HG03064 (cell line): ENCODE results near the gene ANK2.
A peak's percentile ranks its signal among the peaks of the same experiment; 100 is the strongest.

Experiments
- ATAC-seq: cut with Tn5 transposase; IDR thresholded peaks from one replicate; pipeline ENCODE4 v1.9.1; 2021; ENCODE audit warnings: low read depth; ENCODE audit not compliant: unreplicated experiment

ANK2 gene

GRCh38 chr4:113316879-113317278 is 267.4 kb downstream of the ANK2 start:
- peak; percentile 98 for ATAC-seq

- ATAC-seq: peak; percentile 4
Measured at GRCh38 chr4:113317523-113317922, 268.1 kb downstream of the ANK2 start.

DNA sequence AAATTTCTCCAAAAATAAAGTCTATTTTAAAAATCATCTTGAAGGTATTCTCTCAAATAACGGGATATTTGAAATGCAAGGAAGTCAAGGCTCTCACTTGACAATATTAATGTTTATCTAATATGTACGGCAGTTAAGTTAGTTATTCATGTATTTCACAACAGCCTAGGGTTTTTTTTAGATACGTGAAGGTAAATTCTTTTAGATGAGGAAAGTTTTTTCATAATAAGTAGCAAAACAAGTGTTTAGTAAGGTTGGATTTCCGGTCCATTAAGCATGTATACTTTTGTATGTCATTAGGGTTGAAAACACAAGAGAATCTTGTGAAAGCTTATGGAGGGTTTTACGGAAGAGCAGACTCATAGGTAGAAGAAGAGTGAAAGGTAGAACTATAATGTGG is 273.3 kb downstream of the ANK2 start:
- ATAC-seq: no peak

DNA sequence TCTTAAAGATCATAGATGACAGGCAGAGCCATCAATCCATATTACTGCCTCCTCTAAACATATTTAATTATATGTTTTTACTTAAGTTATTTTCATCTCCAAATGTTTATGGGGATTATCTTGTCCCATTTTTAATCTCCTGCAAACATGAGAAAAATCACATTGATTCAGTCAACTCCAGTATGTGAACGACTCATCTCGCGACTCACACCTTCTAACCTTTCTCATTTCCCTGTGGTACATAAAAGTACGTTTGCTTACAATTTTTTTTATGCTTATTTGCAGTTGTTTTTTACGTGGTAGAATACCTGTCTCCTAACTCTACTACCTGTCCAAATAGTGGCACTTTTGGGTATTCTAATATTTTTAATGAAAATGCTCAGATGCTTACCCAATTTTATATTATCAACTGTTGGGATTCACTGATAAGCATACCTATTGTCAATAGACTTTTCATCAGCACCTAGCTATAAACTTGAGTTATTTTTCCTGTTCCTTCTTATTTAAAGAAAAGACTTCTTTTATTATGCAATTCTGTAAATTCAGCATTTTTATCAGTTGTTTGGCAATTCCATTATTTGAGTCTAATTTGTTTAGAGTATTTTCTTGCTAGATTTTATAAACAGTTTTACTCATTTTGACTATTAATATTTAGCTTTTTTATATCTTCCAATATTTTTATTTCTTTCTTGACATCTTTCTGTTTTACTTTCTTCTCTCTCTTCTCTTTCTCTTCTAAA is 276.6 kb downstream of the ANK2 start:
- ATAC-seq: no peak

DNA sequence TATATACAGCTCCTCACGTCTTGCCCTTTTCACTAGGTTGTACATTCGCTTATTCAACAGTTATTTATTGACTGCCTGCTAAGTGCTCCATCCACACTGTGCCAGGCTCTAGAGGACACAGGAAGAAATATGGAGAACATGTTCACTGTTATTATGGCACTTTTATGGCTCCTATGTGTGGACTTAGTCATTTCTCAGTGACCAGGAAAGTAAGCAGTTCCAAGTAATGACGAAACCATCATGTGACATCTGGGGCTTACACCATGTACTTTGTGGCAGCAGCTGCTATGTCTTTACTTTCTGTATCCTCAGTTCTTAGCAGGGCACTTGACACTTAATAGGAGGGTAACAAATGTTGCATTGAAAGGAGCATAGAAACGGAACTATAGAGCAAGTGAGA is 278.0 kb downstream of the ANK2 start:
- ATAC-seq: no peak

GRCh38 chr4:113328514-113328913 is 279.1 kb downstream of the ANK2 start:
- ATAC-seq: no peak

DNA sequence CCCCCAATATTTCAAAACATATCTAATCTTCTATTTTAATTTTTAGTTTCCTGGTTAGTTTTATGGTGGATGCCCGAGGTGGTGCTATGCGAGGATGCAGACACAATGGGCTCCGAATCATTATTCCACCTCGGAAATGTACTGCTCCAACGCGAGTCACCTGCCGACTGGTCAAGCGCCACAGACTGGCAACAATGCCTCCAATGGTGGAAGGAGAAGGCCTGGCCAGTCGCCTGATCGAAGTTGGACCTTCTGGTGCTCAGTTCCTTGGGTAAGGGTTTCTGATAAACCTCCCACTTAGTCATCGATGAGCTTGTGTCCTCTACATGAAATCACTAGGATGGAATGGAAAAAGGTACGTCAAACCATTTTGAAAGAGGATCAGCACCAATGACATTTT is 280.7 kb downstream of the ANK2 start:
- no peak for ATAC-seq

GRCh38 chr4:113331811-113332210 is 282.4 kb downstream of the ANK2 start:
- ATAC-seq: no peak

GRCh38 chr4:113332701-113333100 is 283.2 kb downstream of the ANK2 start:
- ATAC-seq: no peak

GRCh38 chr4:113335746-113336145 is 286.3 kb downstream of the ANK2 start:
- ATAC-seq: no peak

DNA sequence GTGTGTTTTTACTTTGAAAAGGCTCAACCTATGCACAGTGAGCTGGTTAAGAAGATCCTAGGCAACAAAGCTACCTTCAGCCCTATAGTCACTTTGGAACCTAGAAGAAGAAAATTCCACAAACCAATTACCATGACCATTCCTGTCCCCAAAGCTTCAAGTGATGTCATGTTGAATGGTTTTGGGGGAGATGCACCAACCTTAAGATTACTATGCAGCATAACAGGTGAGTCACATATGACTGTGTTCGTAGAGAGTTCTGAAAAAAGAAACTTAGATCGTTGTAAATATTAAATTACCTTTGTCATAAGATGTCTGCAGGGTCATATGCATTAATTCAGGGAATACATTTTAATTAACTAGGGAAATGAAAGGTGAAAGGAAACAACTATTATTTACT is 287.1 kb downstream of the ANK2 start:
- no peak for ATAC-seq

DNA sequence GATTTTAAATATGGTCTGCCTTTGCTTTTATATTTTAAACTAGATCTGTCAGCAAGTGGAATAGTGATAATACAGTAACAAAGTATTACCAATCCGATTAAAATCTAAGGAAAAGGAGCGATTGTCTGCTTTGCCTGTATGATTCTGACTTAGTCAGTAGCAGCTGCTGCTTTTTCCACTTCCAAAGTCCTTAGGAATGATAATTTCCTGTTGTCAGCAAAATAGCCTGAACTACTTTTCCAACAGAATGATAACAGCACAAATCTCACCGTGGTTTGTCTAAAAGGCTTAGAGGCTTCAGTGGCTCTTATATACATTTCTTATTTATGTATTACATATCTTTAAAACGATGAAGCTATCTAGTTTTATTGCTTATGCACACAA is 290.0 kb downstream of the ANK2 start:
- ATAC-seq: no peak

DNA sequence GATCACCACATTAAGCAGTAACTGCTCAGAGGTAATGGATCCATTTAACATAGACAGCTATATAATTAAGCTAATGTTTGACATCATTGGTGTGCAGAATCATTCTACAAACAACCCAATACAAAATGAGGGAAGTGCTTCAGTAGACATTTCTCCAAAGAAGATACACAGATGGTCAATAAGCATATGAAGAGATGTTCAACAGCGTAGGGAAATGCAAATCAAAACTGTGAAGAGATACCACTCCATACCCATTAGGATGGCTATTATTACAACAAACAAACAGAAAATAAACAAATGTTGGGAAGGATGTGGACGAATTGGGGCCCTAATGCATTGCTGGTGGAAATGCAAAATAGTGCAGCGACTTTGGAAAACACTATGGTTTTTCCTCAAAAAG is 294.6 kb downstream of the ANK2 start:
- ATAC-seq: no peak

GRCh38 chr4:113347245-113347644 is 297.8 kb downstream of the ANK2 start:
- ATAC-seq: no peak

DNA sequence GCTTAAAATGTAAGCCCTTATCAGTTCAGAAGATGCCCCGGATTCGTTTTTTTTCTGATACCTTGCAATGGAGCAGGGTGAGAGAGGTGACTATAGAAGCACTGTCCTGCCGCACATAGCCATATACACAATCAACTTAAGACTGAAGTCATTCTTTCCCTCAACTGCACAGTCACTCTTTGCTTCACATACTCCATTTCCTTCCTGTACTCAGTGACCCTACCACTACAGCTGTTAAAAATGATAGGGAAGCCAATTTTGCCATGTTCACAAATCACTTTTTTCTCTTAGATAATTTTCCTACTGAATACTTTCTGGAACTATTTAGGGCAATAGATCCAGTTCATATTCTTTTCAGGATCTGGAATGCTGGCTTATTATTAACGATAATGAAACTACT is 300.0 kb downstream of the ANK2 start:
- ATAC-seq: peak; percentile 94

- no peak for ATAC-seq
Measured at GRCh38 chr4:113350576-113350975, 301.1 kb downstream of the ANK2 start.

DNA sequence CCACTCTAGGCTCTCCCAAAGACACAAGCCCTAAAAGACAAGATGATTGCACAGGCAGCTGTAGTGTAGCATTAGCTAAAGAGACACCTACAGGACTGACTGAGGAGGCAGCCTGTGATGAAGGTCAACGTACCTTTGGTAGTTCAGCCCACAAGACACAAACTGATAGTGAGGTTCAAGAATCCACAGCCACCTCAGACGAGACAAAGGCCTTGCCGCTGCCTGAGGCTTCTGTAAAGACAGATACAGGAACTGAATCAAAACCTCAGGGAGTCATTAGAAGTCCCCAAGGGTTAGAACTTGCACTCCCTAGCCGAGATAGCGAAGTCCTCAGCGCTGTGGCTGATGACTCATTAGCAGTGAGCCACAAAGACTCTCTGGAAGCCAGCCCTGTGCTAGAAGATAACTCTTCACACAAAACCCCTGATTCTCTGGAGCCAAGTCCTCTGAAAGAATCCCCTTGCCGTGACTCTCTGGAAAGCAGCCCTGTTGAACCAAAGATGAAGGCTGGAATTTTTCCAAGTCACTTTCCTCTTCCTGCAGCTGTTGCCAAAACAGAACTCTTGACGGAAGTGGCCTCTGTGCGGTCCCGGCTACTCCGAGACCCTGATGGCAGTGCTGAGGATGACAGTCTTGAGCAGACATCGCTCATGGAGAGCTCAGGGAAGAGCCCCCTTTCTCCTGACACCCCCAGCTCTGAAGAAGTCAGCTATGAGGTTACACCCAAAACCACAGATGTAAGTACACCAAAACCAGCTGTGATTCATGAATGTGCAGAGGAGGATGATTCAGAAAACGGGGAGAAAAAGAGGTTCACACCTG is 306.3 kb downstream of the ANK2 start:
- peak; percentile 99 for ATAC-seq

DNA sequence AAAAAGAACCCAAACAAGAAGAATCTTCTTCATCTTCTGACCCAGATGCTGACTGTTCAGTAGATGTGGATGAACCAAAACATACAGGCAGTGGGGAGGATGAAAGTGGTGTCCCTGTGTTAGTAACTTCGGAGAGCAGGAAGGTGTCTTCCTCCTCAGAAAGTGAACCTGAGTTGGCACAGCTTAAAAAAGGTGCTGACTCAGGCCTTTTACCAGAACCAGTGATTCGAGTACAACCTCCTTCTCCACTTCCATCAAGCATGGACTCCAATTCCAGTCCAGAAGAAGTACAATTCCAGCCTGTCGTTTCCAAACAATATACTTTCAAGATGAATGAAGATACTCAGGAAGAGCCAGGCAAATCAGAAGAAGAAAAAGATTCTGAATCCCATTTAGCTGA is 307.0 kb downstream of the ANK2 start:
- ATAC-seq: no peak

DNA sequence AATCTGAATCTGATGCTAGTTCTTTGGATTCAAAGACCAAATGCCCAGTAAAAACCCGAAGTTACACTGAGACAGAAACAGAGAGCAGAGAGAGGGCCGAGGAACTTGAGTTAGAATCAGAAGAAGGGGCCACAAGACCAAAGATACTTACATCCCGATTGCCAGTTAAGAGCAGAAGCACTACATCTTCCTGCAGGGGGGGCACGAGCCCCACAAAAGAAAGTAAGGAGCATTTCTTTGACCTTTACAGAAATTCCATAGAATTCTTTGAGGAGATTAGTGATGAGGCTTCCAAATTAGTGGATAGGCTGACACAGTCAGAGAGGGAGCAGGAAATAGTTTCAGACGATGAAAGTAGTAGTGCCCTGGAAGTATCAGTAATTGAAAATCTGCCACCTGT is 309.3 kb downstream of the ANK2 start:
- ATAC-seq: no peak

- ATAC-seq: no peak
Measured at GRCh38 chr4:113365377-113365776, 315.9 kb downstream of the ANK2 start.

- no peak for ATAC-seq
Measured at GRCh38 chr4:113368056-113368455, 318.6 kb downstream of the ANK2 start.

- ATAC-seq: no peak
Measured at GRCh38 chr4:113371111-113371510, 321.7 kb downstream of the ANK2 start.
